Measurements from ENCODE around the gene BFSP1.
A peak's percentile ranks its signal among the peaks of the same experiment; 100 is the strongest.

Gene BFSP1

GRCh38 chr20:17565169-17565845, 34.1 kb upstream of the BFSP1 start:
- DNase-seq (ENCODE audit: low read depth): no peak
- TF ChIP-seq, protein P1, sequence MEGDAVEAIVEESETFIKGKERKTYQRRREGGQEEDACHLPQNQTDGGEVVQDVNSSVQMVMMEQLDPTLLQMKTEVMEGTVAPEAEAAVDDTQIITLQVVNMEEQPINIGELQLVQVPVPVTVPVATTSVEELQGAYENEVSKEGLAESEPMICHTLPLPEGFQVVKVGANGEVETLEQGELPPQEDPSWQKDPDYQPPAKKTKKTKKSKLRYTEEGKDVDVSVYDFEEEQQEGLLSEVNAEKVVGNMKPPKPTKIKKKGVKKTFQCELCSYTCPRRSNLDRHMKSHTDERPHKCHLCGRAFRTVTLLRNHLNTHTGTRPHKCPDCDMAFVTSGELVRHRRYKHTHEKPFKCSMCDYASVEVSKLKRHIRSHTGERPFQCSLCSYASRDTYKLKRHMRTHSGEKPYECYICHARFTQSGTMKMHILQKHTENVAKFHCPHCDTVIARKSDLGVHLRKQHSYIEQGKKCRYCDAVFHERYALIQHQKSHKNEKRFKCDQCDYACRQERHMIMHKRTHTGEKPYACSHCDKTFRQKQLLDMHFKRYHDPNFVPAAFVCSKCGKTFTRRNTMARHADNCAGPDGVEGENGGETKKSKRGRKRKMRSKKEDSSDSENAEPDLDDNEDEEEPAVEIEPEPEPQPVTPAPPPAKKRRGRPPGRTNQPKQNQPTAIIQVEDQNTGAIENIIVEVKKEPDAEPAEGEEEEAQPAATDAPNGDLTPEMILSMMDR (IDR thresholded peaks at IDR 0.05; ENCODE audit: control insufficient read depth, insufficient read depth, low read depth, low read length, missing control alignments): no peak
- no peak overlapping the region for H3K4me3 ChIP-seq (ENCODE audit: control insufficient read depth, low read depth, low read length)

DNA sequence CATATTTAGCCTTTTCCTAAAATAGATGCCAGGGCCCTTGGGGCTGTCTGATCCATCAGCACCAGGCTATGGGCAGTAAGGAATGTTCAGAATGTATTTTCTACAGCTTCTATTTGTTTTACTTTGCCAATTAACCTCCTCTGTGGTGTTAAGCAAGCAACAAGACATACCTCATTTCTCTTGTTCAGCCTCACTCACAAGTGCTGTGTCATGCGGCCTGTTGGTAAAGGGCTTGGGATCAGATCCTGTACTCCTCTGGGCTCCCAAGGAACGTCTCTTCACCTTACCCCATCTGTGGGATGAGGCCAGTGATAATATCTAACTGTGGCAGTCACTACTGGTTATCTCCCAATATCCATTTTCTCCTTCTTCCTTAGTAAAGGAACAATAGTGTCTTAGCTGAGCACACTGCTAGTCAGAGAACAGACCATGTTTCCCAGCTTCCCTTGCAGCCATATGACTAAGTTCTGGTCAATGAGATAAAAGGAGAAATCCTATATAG, 31.7 kb upstream of the BFSP1 start:
- no peak overlapping the region for H3K4me3 ChIP-seq (ENCODE audit: control insufficient read depth, low read depth, low read length)
- TF ChIP-seq, protein P1 (IDR thresholded peaks at IDR 0.05; ENCODE audit: control insufficient read depth, insufficient read depth, low read depth, low read length, missing control alignments): no peak
- peak; percentile 76 for DNase-seq (ENCODE audit: low read depth)

GRCh38 chr20:17560344-17561074, 29.3 kb upstream of the BFSP1 start:
- H3K4me3 ChIP-seq (ENCODE audit: control insufficient read depth, low read depth, low read length): no peak overlapping the region
- TF ChIP-seq, protein P1 (IDR thresholded peaks at IDR 0.05; ENCODE audit: control insufficient read depth, insufficient read depth, low read depth, low read length, missing control alignments): no peak
- no peak for DNase-seq (ENCODE audit: low read depth)

DNA sequence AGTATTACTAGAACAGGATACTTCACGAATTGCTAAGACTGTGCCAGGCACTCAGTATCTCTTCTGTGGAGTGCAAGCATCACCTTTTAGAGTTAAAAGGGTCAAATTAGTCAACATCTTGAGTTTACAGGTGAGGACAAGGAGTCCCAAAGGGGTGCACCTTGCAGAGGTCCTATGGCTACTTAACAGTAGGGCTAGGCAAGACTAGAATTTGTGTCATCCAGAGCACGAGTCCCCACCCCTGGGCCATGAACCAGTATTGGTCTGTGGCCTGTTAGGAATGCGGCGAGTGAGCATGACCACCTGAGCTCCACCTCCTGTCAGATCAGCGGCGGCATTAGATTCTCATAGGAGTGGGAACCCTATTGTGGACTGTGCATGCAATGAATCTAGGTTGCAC, 28.2 kb upstream of the BFSP1 start:
- TF ChIP-seq, protein P1 (IDR thresholded peaks at IDR 0.05; ENCODE audit: control insufficient read depth, insufficient read depth, low read depth, low read length, missing control alignments): no peak
- DNase-seq (ENCODE audit: low read depth): no peak
- no peak overlapping the region for H3K4me3 ChIP-seq (ENCODE audit: control insufficient read depth, low read depth, low read length)

DNA sequence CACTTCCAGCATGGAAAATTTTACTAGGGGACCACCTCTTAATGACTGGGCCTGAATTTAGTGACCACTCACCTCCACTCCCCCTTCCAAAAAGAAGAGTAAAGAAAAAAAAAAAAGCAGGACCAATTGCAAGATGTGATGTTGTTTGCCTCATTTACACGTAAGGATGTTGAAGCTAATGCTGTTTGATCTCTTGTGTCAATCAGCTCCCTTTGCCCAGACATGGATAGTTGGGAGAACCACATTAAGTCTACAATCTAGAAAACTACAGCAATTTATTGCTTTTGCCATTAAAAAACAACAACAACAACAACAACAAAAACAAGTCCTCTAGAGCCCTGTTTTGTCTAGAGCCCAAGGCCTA, 27.7 kb upstream of the BFSP1 start:
- no peak overlapping the region for H3K4me3 ChIP-seq (ENCODE audit: control insufficient read depth, low read depth, low read length)
- TF ChIP-seq, protein P1 (IDR thresholded peaks at IDR 0.05; ENCODE audit: control insufficient read depth, insufficient read depth, low read depth, low read length, missing control alignments): no peak

DNA sequence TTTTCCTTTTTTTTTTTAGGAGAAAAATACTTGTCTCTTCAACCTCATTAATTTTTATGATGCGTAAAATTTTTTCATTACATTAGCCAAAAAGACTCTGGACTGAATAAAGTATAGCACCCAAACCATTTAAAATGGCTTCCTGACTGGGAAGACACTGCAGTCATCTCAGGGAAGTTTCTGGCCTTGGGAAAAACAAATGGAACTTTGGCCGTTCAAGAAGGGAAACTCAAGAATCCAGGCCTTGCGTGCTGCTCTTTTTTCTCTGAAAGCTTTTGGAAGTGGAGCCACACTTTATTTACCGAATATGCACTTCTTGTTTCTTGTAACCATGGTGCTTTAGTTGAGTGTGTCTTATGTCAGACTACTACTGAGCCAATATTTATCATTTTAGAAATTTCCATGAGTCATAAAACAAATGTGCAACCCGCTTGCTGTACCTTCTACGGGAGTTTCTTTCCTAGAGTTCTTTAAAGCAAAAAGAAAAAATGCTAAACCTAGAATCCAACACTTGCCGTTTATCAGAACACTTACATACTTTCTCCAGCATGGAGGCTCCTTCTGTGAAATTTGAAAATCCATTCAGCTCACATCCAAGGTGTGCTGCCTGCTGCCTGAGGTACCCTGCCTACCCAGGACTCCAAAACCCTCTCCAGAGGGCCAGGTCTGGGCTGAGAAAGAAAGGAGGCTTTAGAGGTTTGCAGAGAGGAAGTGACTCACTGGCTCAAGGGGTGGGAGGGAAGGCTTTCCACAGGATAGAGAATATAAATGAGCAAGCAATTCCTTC, 27.2 kb upstream of the BFSP1 start:
- peak overlapping the region; percentile 4; the same call in 1 of the 2 replicates for H3K4me3 ChIP-seq (ENCODE audit: control insufficient read depth, low read depth, low read length)
- TF ChIP-seq, protein P1 (IDR thresholded peaks at IDR 0.05; ENCODE audit: control insufficient read depth, insufficient read depth, low read depth, low read length, missing control alignments): no peak
- peak; percentile 69 for DNase-seq (ENCODE audit: low read depth)

More for the DNA sequence above, 27.7 kb upstream of the BFSP1 start:
- DNase-seq (ENCODE audit: low read depth): no peak

Data from AG09309 (cell line).